Neural progenitor cell (in vitro differentiated cells): ENCODE data around the gene RTN4R. TPM values are rescaled to one million over a fixed set of nuclear protein-coding genes. Genes with fewer than 3 reads are reported as not detected.

Experiments
- DNase-seq: peaks from one replicate; pipeline ENCODE4 v3.0.0-alpha.2; 2016; ENCODE audit warnings: low spot score
- H2AFZ ChIP-seq: fragments of 200-600 bp; sonication (generic); replicated peaks from 2 replicates; pipeline ENCODE4 v1.6.1; 2016; ENCODE audit warnings: antibody characterized with exemption
- H3F3A ChIP-seq: fragments of 200-600 bp; sonication (generic); 2 replicates; pipeline ENCODE4 v1.6.1; 2016; ENCODE audit warnings: antibody characterized with exemption, low read depth
- H3K27ac ChIP-seq: fragments of 200-600 bp; sonication (generic); 2 replicates; pipeline ENCODE4 v1.5.1; 2016; ENCODE audit warnings: mild to moderate bottlenecking
- H3K27me3 ChIP-seq: fragments of 200-600 bp; sonication (generic); 2 replicates; pipeline ENCODE4 v1.6.1; 2016; ENCODE audit warnings: mild to moderate bottlenecking, moderate library complexity
- H3K36me3 ChIP-seq: fragments of 200-600 bp; sonication (generic); 2 replicates; pipeline ENCODE4 v1.5.1; 2016
- H3K4me1 ChIP-seq: fragments of 200-600 bp; sonication (generic); 2 replicates; pipeline ENCODE4 v1.6.1; 2016; ENCODE audit warnings: mixed run types
- H3K4me2 ChIP-seq: fragments of 200-600 bp; sonication (generic); 2 replicates; pipeline ENCODE4 v1.6.1; 2016
- H3K4me3 ChIP-seq: fragments of 200-600 bp; sonication (generic); 2 replicates; pipeline ENCODE4 v1.5.1; 2016
- H3K79me2 ChIP-seq: fragments of 200-600 bp; sonication (generic); 2 replicates; pipeline ENCODE4 v1.6.1; 2016; ENCODE audit warnings: low read depth
- H3K9ac ChIP-seq: fragments of 200-600 bp; sonication (generic); 2 replicates; pipeline ENCODE4 v1.6.1; 2016
- H3K9me3 ChIP-seq: fragments of 200-600 bp; sonication (generic); 2 replicates; pipeline ENCODE4 v1.5.1; 2016; ENCODE audit warnings: low read depth
- H4K20me1 ChIP-seq: fragments of 200-600 bp; sonication (generic); 2 replicates; pipeline ENCODE4 v1.6.1; 2016; ENCODE audit warnings: low read depth
- H3K27ac Mint-ChIP-seq: 3 replicates; pipeline ENCODE4 v1.8.0; 2021; ENCODE audit warnings: mixed read lengths
- H3K27me3 Mint-ChIP-seq: 2 replicates; pipeline ENCODE4 v1.8.0; 2022; ENCODE audit warnings: low read depth, mild to moderate bottlenecking, inconsistent platforms, moderate library complexity, mixed read lengths; ENCODE audit not compliant: insufficient read depth
- H3K36me3 Mint-ChIP-seq: 3 replicates; pipeline ENCODE4 v1.8.0; 2021; ENCODE audit warnings: mixed read lengths
- H3K4me1 Mint-ChIP-seq: 3 replicates; pipeline ENCODE4 v1.8.0; 2021; ENCODE audit warnings: mixed read lengths
- H3K4me3 Mint-ChIP-seq: 3 replicates; pipeline ENCODE4 v1.8.0; 2021; ENCODE audit warnings: mild to moderate bottlenecking, moderate library complexity, mixed read lengths
- H3K9me3 Mint-ChIP-seq: 3 replicates; pipeline ENCODE4 v1.8.0; 2020; ENCODE audit warnings: mixed read lengths
- EZH2 ChIP-seq: fragments of 200-600 bp; sonication (generic); IDR thresholded peaks from 2 replicates; pipeline ENCODE4 v1.6.1; 2017; ENCODE audit warnings: antibody characterized with exemption, mild to moderate bottlenecking, moderate library complexity
- EZH2phosphoT487 ChIP-seq: fragments of 200-600 bp; sonication (generic); IDR thresholded peaks from 2 replicates; pipeline ENCODE4 v1.6.1; 2017; ENCODE audit warnings: antibody characterized with exemption
- total RNA-seq: library from RNA; depleted of rRNA; stranded (reverse); fragments of >200 nt; gene quantifications from 2 replicates; pipeline ENCODE4 v1.2.3, GENCODE V29; 2015; ENCODE audit warnings: low replicate concordance
- TF ChIP-seq, protein P1 (sequence below): fragments of 200-600 bp; sonication (generic); IDR thresholded peaks from 2 replicates; pipeline ENCODE4 v1.5.1; 2017; ENCODE audit warnings: antibody characterized with exemption, mild to moderate bottlenecking

Gene RTN4R
- total RNA-seq, 1 donor from 2014 or later, result 6.3 TPM

DNA sequence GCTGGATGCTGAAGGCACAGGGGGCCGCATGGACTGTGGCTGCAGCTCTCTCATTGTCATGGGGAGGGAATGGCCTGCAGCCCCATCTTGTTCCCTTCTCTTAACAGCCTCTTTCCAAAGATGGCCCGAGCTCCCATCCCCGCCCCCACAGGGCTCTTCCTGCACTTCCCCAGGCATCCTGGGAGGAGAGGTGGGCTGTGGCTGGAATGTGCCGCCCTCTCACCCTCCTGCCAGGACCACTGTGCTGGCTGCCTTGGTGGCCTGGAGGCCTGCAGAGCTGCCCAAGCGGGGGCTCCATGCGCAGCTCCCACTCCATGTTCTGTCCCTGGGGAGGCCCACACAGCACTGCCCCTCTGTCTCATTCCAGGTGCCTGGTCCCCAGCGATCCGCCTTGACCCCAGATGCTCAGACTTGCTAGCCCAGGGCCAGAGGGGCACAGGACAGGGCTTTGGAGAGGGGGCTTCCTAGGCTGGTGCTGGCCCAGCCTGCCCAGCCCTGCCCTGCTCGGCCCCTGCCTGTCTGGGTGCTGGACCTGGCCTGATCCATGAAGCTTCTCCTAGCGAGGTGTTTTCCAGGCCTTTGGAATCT, 56.6 kb downstream of the RTN4R start:
- TF ChIP-seq EZH2 (no peak), EZH2phosphoT487 (no peak)
- TF ChIP-seq, protein P1, sequence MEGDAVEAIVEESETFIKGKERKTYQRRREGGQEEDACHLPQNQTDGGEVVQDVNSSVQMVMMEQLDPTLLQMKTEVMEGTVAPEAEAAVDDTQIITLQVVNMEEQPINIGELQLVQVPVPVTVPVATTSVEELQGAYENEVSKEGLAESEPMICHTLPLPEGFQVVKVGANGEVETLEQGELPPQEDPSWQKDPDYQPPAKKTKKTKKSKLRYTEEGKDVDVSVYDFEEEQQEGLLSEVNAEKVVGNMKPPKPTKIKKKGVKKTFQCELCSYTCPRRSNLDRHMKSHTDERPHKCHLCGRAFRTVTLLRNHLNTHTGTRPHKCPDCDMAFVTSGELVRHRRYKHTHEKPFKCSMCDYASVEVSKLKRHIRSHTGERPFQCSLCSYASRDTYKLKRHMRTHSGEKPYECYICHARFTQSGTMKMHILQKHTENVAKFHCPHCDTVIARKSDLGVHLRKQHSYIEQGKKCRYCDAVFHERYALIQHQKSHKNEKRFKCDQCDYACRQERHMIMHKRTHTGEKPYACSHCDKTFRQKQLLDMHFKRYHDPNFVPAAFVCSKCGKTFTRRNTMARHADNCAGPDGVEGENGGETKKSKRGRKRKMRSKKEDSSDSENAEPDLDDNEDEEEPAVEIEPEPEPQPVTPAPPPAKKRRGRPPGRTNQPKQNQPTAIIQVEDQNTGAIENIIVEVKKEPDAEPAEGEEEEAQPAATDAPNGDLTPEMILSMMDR, result no peak
- H3K4me2 ChIP-seq, result no peak overlapping the region
- Mint-ChIP-seq H3K27ac (no peak overlapping the region), H3K27me3 (peaks cover 8% of the 10 kb centered on the region), H3K4me1 (peaks cover 19% of the 10 kb centered on the region), H3K36me3 (no peaks in the 10 kb centered on the region), H3K9me3 (no peaks in the 10 kb centered on the region), H3K4me3 (no peak overlapping the region)
- no peaks in the 10 kb centered on the region for H3K79me2 ChIP-seq
- H3K27me3 ChIP-seq, result no peaks in the 10 kb centered on the region
- no peak for DNase-seq
- H2AFZ ChIP-seq, result no peak overlapping the region
- H3F3A ChIP-seq, result no peaks in the 10 kb centered on the region
- no peaks in the 10 kb centered on the region for H4K20me1 ChIP-seq
- H3K9me3 ChIP-seq, result no peaks in the 10 kb centered on the region
- no peaks in the 10 kb centered on the region for H3K36me3 ChIP-seq
- H3K4me1 ChIP-seq, result peaks cover 17% of the 10 kb centered on the region
- no peak overlapping the region for H3K27ac ChIP-seq
- H3K9ac ChIP-seq, result no peak overlapping the region
- no peak overlapping the region for H3K4me3 ChIP-seq

DNA sequence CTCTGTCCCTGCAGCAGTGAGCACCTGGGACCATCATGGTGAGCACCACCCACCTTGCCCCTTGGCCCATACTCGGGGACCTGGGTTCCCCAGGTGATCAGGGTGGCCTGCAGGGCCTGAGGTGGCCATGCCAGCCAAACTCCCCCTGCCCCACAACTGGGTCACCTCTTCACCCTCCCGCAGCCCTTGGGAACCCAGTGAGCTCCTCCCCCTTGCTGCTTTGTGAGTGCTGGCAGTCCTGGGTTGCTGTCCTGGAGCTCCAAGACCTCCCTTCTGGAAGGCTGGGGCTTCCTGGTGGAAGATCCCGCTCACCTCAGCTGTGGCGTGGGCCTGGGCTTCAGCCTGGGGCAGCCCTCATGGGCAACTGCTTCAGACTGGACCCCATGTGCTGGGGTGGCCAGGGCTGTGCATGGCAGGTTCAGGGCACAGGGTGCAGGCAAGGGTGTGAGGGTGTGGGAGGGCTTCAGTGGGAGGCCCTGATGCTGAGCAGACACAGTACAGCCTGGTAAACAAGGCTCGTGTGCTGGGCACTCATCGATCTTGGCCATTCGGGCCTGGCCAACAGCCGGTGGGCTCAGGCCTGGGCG, 57.6 kb downstream of the RTN4R start:
- DNase-seq, result no peak
- no peak overlapping the region for H3K27ac Mint-ChIP-seq
- no peak overlapping the region for H3K27ac ChIP-seq
- H3F3A ChIP-seq, result no peaks in the 10 kb centered on the region
- H3K36me3 Mint-ChIP-seq, result no peaks in the 10 kb centered on the region
- peaks cover 26% of the 10 kb centered on the region for H3K4me1 ChIP-seq
- no peaks in the 10 kb centered on the region for H3K79me2 ChIP-seq
- H3K4me1 Mint-ChIP-seq, result peaks cover 27% of the 10 kb centered on the region
- H3K4me2 ChIP-seq, result no peak overlapping the region
- no peaks in the 10 kb centered on the region for H3K9me3 Mint-ChIP-seq
- H3K36me3 ChIP-seq, result no peaks in the 10 kb centered on the region
- H3K4me3 Mint-ChIP-seq, result no peak overlapping the region
- no peak overlapping the region for H3K9ac ChIP-seq
- H2AFZ ChIP-seq, result no peak overlapping the region
- H3K9me3 ChIP-seq, result no peaks in the 10 kb centered on the region
- H3K4me3 ChIP-seq, result no peak overlapping the region
- peaks cover 13% of the 10 kb centered on the region for H3K27me3 Mint-ChIP-seq
- no peaks in the 10 kb centered on the region for H3K27me3 ChIP-seq
- no peak for TF ChIP-seq EZH2
- TF ChIP-seq EZH2phosphoT487, result no peak
- TF ChIP-seq, protein P1, result no peak
- no peaks in the 10 kb centered on the region for H4K20me1 ChIP-seq

DNA sequence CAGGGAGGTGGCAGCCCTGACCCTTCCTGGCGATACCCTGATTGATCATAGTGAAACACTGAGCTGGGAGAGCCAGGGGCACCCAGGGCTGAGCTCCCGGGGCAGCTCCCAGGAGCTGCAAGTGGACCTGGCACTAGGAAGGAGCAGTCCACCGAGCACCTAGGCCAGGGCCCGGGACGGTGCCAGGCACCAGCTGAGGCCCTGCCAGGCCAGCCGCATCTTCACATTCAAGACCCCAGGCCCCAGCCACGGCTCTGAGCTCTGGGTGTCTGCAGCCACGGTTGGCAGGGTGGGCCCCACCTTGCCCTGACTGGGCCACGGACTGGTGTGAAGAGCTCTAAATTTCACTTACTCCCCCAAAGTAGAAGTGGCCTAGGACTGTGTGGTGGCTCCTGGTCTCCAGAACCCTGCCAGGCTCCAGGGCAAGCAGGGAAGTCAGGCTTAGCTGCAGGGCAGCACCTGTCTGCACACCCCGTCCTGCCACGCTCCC, 58.3 kb downstream of the RTN4R start:
- no peak overlapping the region for H3K4me3 ChIP-seq
- H3K27ac Mint-ChIP-seq, result no peak overlapping the region
- no peak for DNase-seq
- H3K4me3 Mint-ChIP-seq, result no peak overlapping the region
- no peaks in the 10 kb centered on the region for H3K36me3 ChIP-seq
- H3K36me3 Mint-ChIP-seq, result no peaks in the 10 kb centered on the region
- H3K9me3 ChIP-seq, result no peaks in the 10 kb centered on the region
- H3K27ac ChIP-seq, result no peak overlapping the region
- no peaks in the 10 kb centered on the region for H3K9me3 Mint-ChIP-seq
- H2AFZ ChIP-seq, result no peak overlapping the region
- no peaks in the 10 kb centered on the region for H3K27me3 ChIP-seq
- H3K4me1 ChIP-seq, result peaks cover 32% of the 10 kb centered on the region
- H3F3A ChIP-seq, result no peaks in the 10 kb centered on the region
- H3K9ac ChIP-seq, result no peak overlapping the region
- H3K4me1 Mint-ChIP-seq, result peaks cover 33% of the 10 kb centered on the region
- TF ChIP-seq, protein P1, result no peak
- no peak for TF ChIP-seq EZH2
- no peak for TF ChIP-seq EZH2phosphoT487
- H3K79me2 ChIP-seq, result no peaks in the 10 kb centered on the region
- H3K27me3 Mint-ChIP-seq, result peaks cover 13% of the 10 kb centered on the region
- no peak overlapping the region for H3K4me2 ChIP-seq
- H4K20me1 ChIP-seq, result no peaks in the 10 kb centered on the region
